B cell (primary cell): ENCODE measurements around the gene COLGALT1.

ENCODE experiments used
- CTCF ChIP-seq: fragments of 200-600 bp; IDR thresholded peaks from one replicate; pipeline ENCODE4 v1.8.0; 2022; ENCODE audit warnings: antibody characterized with exemption, mild to moderate bottlenecking
- EZH2 ChIP-seq: IDR thresholded peaks from 2 replicates; pipeline ENCODE4 v1.6.1; 2012; ENCODE audit warnings: borderline replicate concordance, low read depth, mild to moderate bottlenecking, moderate library complexity, low read length; ENCODE audit not compliant: insufficient read depth, poor library complexity, severe bottlenecking

GRCh38 chr19:17618936-17619335, 63.5 kb downstream of the COLGALT1 start:
- TF ChIP-seq CTCF (no peak), EZH2 (no peak)
